UCSD-AML1 (cell line): ENCODE data around the gene C7orf33.
"Not testable (repeated sequence)": the region's sequence is repeated elsewhere in the genome, so short reads cannot be mapped to it uniquely, and the experiment has no call there.

Source experiments
- DNase-seq: peaks from one replicate; lab custom pipeline; 2025; ENCODE audit not compliant: unreplicated experiment; lab: John Stamatoyannopoulos, UW

The C7orf33 gene

DNA sequence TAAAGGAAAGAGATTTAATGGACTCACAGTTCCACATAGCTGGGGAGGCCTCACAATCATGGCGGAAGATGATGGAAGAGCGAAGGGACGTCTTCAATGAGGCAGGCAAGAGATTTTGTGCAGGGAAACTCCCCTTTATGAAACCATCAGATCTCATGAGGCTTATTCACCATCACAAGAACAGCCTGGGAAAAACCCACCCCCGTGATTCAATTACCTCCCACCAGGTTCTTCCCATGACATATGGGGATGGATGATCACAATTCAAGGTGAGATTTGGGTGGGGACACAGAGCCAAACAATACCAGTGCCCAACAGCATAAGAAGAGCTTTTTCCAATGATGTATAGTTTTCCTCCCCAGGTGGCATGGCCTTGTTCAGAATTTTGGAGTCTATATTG lies 11.2 kb upstream of the C7orf33 start:
- no peak for DNase-seq

GRCh38 chr7:148580446-148580845 lies 10.1 kb upstream of the C7orf33 start:
- no peak for DNase-seq

GRCh38 chr7:148581624-148582023 lies 8.9 kb upstream of the C7orf33 start:
- no peak for DNase-seq

GRCh38 chr7:148584154-148584827 lies 6.3 kb upstream of the C7orf33 start:
- no peak for DNase-seq

DNA sequence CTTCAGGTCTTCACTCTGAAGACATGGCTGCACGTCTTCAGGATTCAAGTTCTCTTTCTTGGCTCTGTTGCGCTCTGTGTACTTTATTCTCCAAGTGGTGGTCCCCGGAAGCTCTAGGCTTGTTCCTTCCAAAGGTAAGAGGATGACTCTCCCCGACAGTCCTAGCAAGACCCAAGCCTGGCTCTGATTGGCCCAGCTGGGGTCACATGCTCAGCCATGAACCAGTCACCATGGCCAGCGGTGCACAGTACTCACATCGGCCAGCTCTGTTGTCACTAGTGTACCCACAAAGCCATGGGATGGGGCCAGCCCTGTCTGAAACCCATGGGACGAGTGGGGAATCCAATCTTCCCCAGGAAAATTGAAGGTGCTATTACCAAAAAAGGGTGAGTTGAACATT lies 5.2 kb upstream of the C7orf33 start:
- no peak for DNase-seq

DNA sequence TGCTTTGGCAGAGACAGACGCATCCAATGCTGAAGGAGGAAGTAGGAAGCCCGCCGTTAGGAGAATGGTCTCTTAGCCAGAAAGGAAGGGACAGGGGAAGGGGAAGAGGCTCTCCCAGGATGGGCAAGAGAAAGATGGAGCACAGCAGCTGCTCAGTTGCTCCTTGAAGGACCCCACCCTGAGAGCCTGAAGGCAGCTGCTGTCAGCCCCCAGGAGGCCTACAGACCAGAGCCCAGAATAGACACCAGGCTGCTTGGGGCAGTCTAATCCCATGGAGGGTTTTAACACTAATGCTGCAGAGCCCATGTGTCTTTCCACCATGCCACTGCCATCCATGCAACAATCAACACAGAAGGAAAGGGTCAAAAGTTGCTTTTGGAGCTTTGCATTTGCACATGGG lies 3.5 kb upstream of the C7orf33 start:
- no peak for DNase-seq

DNA sequence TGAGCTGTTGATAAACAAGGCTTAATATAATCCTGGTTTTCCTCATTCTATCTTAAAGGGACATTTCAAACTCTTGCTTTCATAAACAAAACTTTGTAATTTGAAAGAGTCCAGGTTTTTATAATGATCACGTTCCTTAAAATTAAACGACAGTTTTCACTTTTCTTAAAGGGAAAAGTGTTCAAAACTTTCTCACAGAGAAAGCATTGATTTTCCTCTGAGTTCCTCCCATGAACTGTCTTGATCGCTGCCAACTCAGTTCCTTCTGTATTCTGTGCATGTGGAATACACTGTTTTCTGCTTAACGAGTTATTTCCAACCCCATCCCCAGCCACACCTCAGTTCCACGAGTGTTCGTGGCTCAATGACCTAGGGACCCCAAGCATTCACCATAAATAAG lies 2.4 kb upstream of the C7orf33 start:
- DNase-seq = no peak

DNA sequence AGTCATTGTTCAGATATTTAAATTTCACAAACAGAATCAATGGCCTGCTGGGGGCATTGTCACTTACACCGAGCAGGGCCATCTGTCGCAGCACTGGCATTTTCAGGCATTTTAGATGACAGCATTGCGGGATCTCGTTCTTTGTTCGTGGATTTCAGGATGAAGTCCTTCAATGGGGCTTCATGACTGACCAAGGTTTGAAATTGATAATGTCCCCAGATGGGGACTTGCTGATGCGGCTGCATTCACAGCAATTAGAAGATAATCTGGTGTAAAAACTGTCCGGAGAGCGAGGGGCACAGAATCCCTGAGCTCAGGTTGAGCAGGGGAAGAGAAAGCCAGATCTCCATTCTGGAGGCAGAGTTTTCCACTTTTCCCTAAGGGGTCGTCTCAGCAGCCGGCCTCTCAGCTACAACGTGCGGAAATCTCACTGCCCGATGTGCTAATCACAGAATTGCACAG lies 1.9 kb upstream of the C7orf33 start:
- no peak for DNase-seq

GRCh38 chr7:148589640-148590039 lies 926 bp upstream of the C7orf33 start:
- no peak for DNase-seq

GRCh38 chr7:148596354-148596753 lies 5.8 kb downstream of the C7orf33 start:
- not testable (repeated sequence) for DNase-seq

DNA sequence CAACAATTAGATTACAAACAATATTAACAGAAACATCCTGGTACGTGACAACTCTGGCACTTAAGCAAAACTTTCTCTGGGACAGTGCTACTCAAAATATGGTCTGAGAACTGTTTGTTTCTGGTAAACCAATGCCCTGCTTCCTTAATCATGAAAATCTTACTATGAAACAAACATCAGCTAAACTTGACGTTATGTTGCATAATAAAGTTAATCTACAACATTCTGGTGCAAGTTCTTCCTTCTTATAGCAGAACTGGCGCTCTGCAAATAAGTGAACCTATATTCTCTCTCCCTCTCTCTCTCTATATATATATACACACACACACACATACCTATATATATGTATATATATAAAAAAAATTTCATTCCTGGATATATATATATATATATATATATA lies 7.8 kb downstream of the C7orf33 start:
- DNase-seq = no peak

DNA sequence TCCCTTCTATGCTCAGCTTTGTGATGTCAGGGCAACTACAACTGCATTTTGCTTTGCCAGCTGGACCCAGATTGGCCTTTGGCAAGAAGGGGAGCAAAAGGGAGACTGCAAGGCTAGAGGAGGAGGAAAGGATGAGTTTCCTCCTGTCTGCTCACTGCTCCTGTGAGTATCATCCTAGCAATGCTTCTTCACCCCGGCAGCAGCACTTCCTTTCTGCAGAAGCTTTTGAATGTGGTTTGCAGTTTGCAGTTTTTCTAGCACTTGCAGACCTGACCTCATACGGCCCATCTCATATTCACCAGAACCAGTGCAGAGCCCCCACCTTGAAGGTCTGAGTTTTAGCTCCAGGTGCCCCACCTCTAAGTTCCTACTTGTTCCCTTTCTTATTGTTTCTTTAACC lies 14.8 kb downstream of the C7orf33 start:
- DNase-seq = no peak

DNA sequence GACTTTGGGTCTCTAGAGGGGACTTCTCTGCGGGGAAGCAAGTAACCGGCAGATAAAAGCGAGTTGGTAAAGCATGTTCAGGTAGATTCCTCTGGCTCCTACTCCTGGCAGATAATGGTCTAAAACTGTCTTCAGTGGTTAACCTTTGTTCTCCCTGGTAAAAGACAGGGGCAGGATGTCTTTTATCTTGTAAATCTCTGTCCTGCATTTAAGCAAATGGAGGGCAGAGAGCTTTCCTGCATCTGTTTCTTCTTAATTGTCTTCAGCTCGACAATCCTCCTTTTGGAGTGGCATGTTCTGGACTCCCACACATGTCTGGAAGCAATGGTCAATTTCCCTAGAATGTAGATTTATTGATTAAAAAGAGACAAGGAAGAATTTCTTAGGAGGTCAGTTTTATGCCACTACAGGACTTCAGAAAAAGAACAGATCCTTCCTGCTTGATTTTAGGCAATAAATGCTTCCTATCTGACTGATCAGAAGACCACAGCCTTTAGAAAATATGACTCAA lies 16.6 kb downstream of the C7orf33 start:
- no peak for DNase-seq

DNA sequence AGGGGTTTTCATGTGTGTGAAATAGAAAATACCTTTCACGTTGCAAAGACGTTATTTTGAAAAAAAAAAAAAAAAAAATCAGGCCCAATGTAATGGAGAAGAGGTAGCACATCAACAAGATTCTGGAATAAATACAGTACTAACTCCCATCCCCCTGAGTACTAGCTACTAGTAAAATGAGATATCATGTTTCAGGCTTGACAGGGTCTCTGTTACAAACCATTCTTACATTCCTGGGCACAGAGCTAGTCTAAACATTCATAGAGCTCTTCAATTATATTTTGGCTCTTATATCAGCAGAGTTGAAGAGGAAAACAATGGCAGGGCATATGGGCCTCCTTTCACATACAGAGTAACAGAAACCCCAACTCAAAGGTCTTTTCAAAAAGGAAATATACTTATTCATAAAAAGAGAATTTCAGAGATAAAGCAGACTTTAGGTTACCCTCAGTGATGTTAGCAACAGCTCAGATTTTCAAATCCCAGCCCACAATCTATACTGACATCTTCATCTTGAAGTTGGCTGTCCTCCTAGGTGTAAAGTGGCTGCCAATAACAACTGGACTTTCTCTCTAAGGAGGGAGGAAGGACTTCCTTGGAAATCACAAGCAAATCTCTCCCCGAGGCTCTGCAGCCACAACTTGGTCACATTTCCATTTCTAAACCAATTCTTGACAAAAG lies 18.6 kb downstream of the C7orf33 start:
- no peak for DNase-seq

DNA sequence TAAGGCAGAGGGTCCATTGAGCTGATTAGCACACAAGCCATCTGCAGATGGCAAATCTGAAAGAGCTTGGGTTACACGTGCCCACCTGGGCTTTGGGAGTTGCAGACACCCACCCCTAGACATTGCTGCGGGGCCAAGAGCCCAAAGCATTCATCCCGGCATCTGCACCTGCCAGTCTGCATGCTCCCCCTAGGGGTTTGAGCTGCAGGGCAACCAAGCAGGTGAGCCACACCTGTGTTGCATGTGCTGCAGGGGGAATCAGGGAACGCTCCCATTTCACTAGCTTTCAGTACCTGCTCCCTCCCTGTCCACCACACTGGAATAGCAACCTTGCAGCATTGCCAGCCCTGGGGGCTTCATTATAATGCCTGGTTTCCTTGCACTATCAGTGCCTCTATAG lies 21.1 kb downstream of the C7orf33 start:
- DNase-seq = no peak

DNA sequence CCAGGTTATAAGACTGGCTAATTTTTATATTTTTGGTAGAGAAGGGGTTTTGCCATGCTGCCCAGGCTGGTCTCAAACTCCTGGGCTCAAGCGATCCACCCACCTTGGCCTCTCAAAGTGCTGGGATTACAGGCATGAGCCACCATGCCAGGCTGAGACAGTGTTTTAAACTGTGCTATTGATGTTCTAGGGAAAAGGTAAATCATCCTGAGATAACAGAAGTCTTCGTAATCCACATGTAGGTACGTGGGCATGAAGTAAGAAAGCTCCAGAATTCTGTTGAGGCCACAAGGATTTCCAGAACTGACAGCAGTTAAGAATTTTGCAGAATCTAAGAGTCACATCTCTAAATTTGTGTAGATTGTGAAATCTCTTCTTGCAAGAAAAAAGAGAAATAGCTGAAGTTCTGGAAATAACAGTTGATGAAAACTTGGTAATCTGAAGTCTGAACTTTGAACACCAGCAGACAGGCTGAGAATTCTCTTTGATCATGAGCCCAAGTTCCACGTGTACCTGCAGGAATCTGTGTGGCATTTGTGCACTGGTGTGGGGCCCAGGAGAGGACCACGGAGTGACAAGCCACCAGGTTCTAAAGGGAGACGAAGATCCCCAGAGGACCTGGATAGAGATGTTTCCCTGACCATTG lies 24.6 kb downstream of the C7orf33 start:
- no peak for DNase-seq

DNA sequence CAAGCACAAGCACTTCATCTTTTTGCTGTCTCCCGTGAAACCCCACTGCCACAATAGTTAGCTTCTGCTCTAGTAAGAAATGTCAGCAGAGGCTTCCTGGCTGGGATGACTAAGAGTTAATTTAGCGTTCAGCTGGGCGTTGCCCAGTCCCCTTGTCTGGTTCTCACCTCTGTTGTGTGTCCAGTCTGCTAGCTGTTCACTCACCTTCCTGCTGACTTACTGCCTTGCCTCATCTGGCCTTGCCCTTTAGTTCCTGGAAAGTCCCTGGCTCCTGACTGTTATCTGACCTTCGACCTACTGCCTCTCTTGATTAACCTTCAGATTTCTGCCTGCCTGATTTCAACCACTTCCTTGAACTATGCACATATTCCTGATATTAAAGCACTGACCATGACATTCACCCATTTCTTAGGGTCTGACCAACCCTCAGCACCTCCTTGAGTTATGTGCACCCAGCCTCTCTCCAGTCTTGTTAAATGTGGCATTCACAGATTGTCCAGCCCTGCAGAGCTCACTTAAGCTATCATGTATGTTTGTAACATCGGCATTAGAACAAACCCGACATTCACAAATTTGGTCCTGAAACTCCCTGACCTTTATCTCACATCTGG lies 30.3 kb downstream of the C7orf33 start:
- no peak for DNase-seq

GRCh38 chr7:148621563-148621962 lies 31.0 kb downstream of the C7orf33 start:
- DNase-seq = no peak

- DNase-seq = no peak
These were observed 32.5 kb downstream of the C7orf33 start for GRCh38 chr7:148622887-148623585.

GRCh38 chr7:148623586-148624282 lies 33.2 kb downstream of the C7orf33 start:
- no peak for DNase-seq
